HCT116 (cell line): Measurements from ENCODE around the gene DNHD1. TPM values are rescaled to one million over a fixed set of nuclear protein-coding genes. Genes with fewer than 3 reads are reported as not detected.

Experiments
- ATAC-seq: fragments of 200-7000 bp; cut with Tn5 transposase; 2 replicates; pipeline ENCODE4 v1.9.1; 2020; ENCODE audit warnings: mild to moderate bottlenecking, moderate library complexity
- BruUV-seq: library from RNA; stranded (reverse); fragments of 400-500 nt; replicated peaks from 2 replicates; lab custom pipeline; 2021; lab: Mats Ljungman, UMichigan
- CTCF ChIA-PET: fragments of 300-600 bp; sonication (Branson Sonifier 250); formaldehyde crosslinking; loops from one replicate; lab custom pipeline; 2021; ENCODE audit warnings: antibody characterized with exemption; lab: Charles Lee
- POLR2A ChIA-PET: fragments of 300-600, 350-600 bp; sonication (Branson Sonifier 250); formaldehyde crosslinking; loops from one replicate; lab custom pipeline; 2021; ENCODE audit warnings: antibody characterized with exemption; lab: Charles Lee
- RAD21 ChIA-PET, 2 experiments: fragments of 300-600 bp; sonication (Branson Sonifier 250); formaldehyde crosslinking; loops; one replicate each; lab custom pipeline; 2023; ENCODE audit warnings: low total read pairs in 2 of 2; ENCODE audit not compliant: uncharacterized antibody in 2 of 2, unreplicated experiment in 2 of 2, low non-redundant PET in 1 of 2; lab: Charles Lee
- DNase-seq: peaks from one replicate; pipeline ENCODE4 v3.0.0-alpha.2; 2010; ENCODE audit warnings: low read depth, low spot score
- H2AFZ ChIP-seq: fragments of 200-600 bp; shearing (Covaris generic), sonication (generic); 2 replicates; pipeline ENCODE4 v1.6.1; 2017; ENCODE audit warnings: low read depth, mixed run types, mixed read lengths, antibody characterized with exemption, low read length; ENCODE audit not compliant: poor library complexity, severe bottlenecking
- H3K27ac ChIP-seq: 2 replicates; pipeline ENCODE4 v1.5.1; 2012; ENCODE audit warnings: low read depth, low read length
- H3K27me3 ChIP-seq: fragments of 200-600 bp; sonication (generic); 2 replicates; pipeline ENCODE4 v1.6.1; 2016; ENCODE audit warnings: mixed run types, low read length, mixed read lengths; ENCODE audit not compliant: insufficient read depth
- H3K36me3 ChIP-seq, 2 experiments: fragments of 200-500 bp in 1 of 2; fragments of 200-600 bp in 1 of 2; sonication (Bioruptor generic) in 1 of 2; sonication (generic) in 1 of 2; 2 replicates each; pipeline versions ENCODE4 v1.5.1 to v1.6.1; 2014 to 2016; ENCODE audit warnings: low read length in 2 of 2, inconsistent platforms in 1 of 2, mixed read lengths in 1 of 2, mixed run types in 1 of 2; ENCODE audit not compliant: insufficient read depth in 2 of 2, control insufficient read depth in 1 of 2
- H3K4me1 ChIP-seq, 2 experiments: fragments of 200-600 bp in 1 of 2; sonication (generic) in 1 of 2; 2 replicates each; pipeline versions ENCODE4 v1.5.1 to v1.6.1; 2012 to 2017; ENCODE audit warnings: low read length in 2 of 2, inconsistent platforms in 1 of 2, mild to moderate bottlenecking in 1 of 2, mixed read lengths in 1 of 2, mixed run types in 1 of 2, moderate library complexity in 1 of 2; ENCODE audit not compliant: insufficient read depth in 2 of 2, control insufficient read depth in 1 of 2
- H3K4me2 ChIP-seq: fragments of 200-600 bp; sonication (generic); 2 replicates; pipeline ENCODE4 v1.6.1; 2017; ENCODE audit warnings: mixed run types, low read length, mixed read lengths
- H3K4me3 ChIP-seq, 2 experiments: fragments of 200-600 bp in 1 of 2; sonication (generic) in 1 of 2; replicated peaks in 1 of 2; 2 replicates each; pipeline ENCODE4 v1.5.1; 2011 to 2016; ENCODE audit warnings: low read length in 2 of 2, control low read depth in 1 of 2, low read depth in 1 of 2, mild to moderate bottlenecking in 1 of 2, mixed read lengths in 1 of 2, mixed run types in 1 of 2
- H3K79me2 ChIP-seq: fragments of 200-600 bp; sonication (generic); 2 replicates; pipeline ENCODE4 v1.6.1; 2017; ENCODE audit warnings: mild to moderate bottlenecking, mixed run types, low read length, moderate library complexity, mixed read lengths; ENCODE audit not compliant: insufficient read depth
- H3K9ac ChIP-seq: fragments of 200-600 bp; sonication (generic); 2 replicates; pipeline ENCODE4 v1.6.1; 2016; ENCODE audit warnings: low read length, mixed read lengths
- H3K9me2 ChIP-seq: fragments of 200-600 bp; sonication (generic), shearing (Covaris generic); 2 replicates; pipeline ENCODE4 v1.6.1; 2017; ENCODE audit warnings: mixed run types, mild to moderate bottlenecking, moderate library complexity; ENCODE audit not compliant: insufficient read depth
- H3K9me3 ChIP-seq, 2 experiments: fragments of 200-500 bp in 1 of 2; fragments of 200-600 bp in 1 of 2; sonication (Bioruptor generic) in 1 of 2; sonication (generic) in 1 of 2; 2 replicates each; pipeline ENCODE4 v1.6.1; 2014 to 2017; ENCODE audit warnings: low read length in 2 of 2, mixed read lengths in 2 of 2, inconsistent platforms in 1 of 2, low read depth in 1 of 2, mild to moderate bottlenecking in 1 of 2, mixed run types in 1 of 2, moderate library complexity in 1 of 2; ENCODE audit not compliant: control insufficient read depth in 1 of 2, insufficient read depth in 1 of 2
- H4K20me1 ChIP-seq: fragments of 200-600 bp; sonication (generic), shearing (Covaris generic); 2 replicates; pipeline ENCODE4 v1.6.1; 2017; ENCODE audit warnings: mixed run types, mild to moderate bottlenecking, moderate library complexity; ENCODE audit not compliant: insufficient read depth
- CEBPB ChIP-seq: IDR thresholded peaks from 2 replicates; pipeline ENCODE4 v1.6.1; 2012; ENCODE audit warnings: low read depth
- EGR1 ChIP-seq: IDR thresholded peaks from 2 replicates; pipeline ENCODE4 v1.6.1; 2012; ENCODE audit warnings: low read depth
- EZH2 ChIP-seq: fragments of 200-600 bp; sonication (generic); IDR thresholded peaks from 2 replicates; pipeline ENCODE4 v1.6.1; 2017; ENCODE audit warnings: antibody characterized with exemption, mixed run types
- EZH2phosphoT487 ChIP-seq: fragments of 200-600 bp; IDR thresholded peaks from 2 replicates; pipeline ENCODE4 v1.6.1; 2018; ENCODE audit warnings: antibody characterized with exemption, borderline replicate concordance
- FOSL1 ChIP-seq: IDR thresholded peaks from 2 replicates; pipeline ENCODE4 v1.6.1; 2012; ENCODE audit warnings: low read depth
- JUND ChIP-seq: IDR thresholded peaks from 2 replicates; pipeline ENCODE4 v1.6.1; 2012
- MAX ChIP-seq: IDR thresholded peaks from 2 replicates; pipeline ENCODE4 v1.6.1; 2012
- POLR2A ChIP-seq: IDR thresholded peaks from 2 replicates; pipeline ENCODE4 v1.7.0; 2011; ENCODE audit warnings: borderline replicate concordance; ENCODE audit not compliant: insufficient read depth, insufficient read length; ENCODE audit errors: extremely low read depth
- POLR2AphosphoS5 ChIP-seq: IDR thresholded peaks from 2 replicates; pipeline ENCODE4 v1.6.1; 2011; ENCODE audit warnings: mild to moderate bottlenecking, low read depth, low read length, moderate library complexity
- RAD21 ChIP-seq: IDR thresholded peaks from 2 replicates; pipeline ENCODE4 v1.6.1; 2012; ENCODE audit warnings: low read depth, mild to moderate bottlenecking
- SIN3A ChIP-seq: IDR thresholded peaks from 2 replicates; pipeline ENCODE4 v1.6.1; 2012; ENCODE audit warnings: low read depth
- SRF ChIP-seq: IDR thresholded peaks from 2 replicates; pipeline ENCODE4 v1.6.1; 2012; ENCODE audit warnings: low read depth
- TCF7L2 ChIP-seq: IDR thresholded peaks from 2 replicates; pipeline ENCODE4 v1.7.0; 2011; ENCODE audit warnings: borderline replicate concordance, inconsistent platforms; ENCODE audit not compliant: insufficient read depth, insufficient read length; ENCODE audit errors: extremely low read depth
- YY1 ChIP-seq: IDR thresholded peaks from 2 replicates; pipeline ENCODE4 v1.6.1; 2011; ENCODE audit warnings: low read length, low read depth, moderate library complexity, mild to moderate bottlenecking; ENCODE audit not compliant: insufficient replicate concordance; ENCODE audit errors: extremely low read depth
- ZBTB33 ChIP-seq: IDR thresholded peaks from 2 replicates; pipeline ENCODE4 v1.6.1; 2011; ENCODE audit warnings: mild to moderate bottlenecking, low read length, moderate library complexity; ENCODE audit not compliant: insufficient replicate concordance; ENCODE audit errors: extremely low read depth
- ZFX ChIP-seq: fragments of 450-650 bp; IDR thresholded peaks from 2 replicates; pipeline ENCODE4 v1.6.1; 2017
- intact Hi-C: fragments of 100-400 bp; cut with micrococcal nuclease; formaldehyde crosslinking; loops from 2 replicates; pipeline ENCODE4 v1.10.0; 2022
- total RNA-seq: library from RNA; stranded (reverse); gene quantifications from one replicate; pipeline ENCODE4 v1.2.1, GENCODE V29; 2021; ENCODE audit not compliant: unreplicated experiment
- TF ChIP-seq, protein P1 (sequence below): IDR thresholded peaks from 2 replicates; pipeline ENCODE4 v1.6.1; 2012
- TF ChIP-seq, protein P2 (sequence below): IDR thresholded peaks from 2 replicates; pipeline ENCODE4 v1.6.1; 2012; ENCODE audit warnings: low read depth

The DNHD1 gene
- total RNA-seq, 1 experiment from 2014 or later, result 8.0 TPM

DNA sequence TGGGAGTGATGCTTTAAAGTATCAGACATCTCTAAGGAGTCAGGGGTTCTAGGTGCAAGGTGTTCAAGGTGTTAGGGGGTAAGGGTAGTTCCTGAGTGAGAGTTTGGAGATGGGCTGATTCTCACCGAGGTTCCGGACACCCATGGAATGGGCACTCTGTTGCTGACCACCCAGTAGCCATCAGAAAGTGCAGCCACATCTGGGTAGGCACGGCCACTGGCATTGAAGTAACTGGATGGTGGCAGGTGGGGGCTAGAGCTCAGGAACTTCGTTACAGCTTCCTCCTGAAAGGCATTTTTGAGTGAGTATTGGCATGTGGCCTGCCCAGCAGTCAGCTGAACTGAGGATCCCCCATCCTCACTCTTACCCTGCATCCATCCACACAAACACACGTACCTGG, 118.0 kb downstream of the DNHD1 start:
- Histone ChIP-seq H3K9me3 (no peaks in the 10 kb centered on the region), H3K36me3 (peaks cover 8 to 19% of the 10 kb centered on the region in 2 experiments; a peak in 3 of 4 replicates), H3K79me2 (peaks cover 28% of the 10 kb centered on the region), H3K4me2 (no peak overlapping the region), H4K20me1 (no peaks in the 10 kb centered on the region)
- CTCF ChIA-PET, result no interaction called here
- no peak for TF ChIP-seq CEBPB
- TF ChIP-seq, protein P1, sequence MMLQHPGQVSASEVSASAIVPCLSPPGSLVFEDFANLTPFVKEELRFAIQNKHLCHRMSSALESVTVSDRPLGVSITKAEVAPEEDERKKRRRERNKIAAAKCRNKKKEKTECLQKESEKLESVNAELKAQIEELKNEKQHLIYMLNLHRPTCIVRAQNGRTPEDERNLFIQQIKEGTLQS, result no peak
- no peak for TF ChIP-seq JUND
- no peak for TF ChIP-seq SIN3A
- no peak for TF ChIP-seq MAX
- TF ChIP-seq ZBTB33, result no peak
- TF ChIP-seq, protein P2, sequence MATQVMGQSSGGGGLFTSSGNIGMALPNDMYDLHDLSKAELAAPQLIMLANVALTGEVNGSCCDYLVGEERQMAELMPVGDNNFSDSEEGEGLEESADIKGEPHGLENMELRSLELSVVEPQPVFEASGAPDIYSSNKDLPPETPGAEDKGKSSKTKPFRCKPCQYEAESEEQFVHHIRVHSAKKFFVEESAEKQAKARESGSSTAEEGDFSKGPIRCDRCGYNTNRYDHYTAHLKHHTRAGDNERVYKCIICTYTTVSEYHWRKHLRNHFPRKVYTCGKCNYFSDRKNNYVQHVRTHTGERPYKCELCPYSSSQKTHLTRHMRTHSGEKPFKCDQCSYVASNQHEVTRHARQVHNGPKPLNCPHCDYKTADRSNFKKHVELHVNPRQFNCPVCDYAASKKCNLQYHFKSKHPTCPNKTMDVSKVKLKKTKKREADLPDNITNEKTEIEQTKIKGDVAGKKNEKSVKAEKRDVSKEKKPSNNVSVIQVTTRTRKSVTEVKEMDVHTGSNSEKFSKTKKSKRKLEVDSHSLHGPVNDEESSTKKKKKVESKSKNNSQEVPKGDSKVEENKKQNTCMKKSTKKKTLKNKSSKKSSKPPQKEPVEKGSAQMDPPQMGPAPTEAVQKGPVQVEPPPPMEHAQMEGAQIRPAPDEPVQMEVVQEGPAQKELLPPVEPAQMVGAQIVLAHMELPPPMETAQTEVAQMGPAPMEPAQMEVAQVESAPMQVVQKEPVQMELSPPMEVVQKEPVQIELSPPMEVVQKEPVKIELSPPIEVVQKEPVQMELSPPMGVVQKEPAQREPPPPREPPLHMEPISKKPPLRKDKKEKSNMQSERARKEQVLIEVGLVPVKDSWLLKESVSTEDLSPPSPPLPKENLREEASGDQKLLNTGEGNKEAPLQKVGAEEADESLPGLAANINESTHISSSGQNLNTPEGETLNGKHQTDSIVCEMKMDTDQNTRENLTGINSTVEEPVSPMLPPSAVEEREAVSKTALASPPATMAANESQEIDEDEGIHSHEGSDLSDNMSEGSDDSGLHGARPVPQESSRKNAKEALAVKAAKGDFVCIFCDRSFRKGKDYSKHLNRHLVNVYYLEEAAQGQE, result no peak
- no peak for TF ChIP-seq TCF7L2
- TF ChIP-seq POLR2A, result no peak
- no peak for TF ChIP-seq EZH2
- no peak for TF ChIP-seq RAD21
- no peak for TF ChIP-seq EGR1
- TF ChIP-seq FOSL1, result no peak
- TF ChIP-seq ZFX, result no peak
- no peak for TF ChIP-seq POLR2AphosphoS5
- no peak for TF ChIP-seq EZH2phosphoT487
- no peak for TF ChIP-seq YY1
- no peak for TF ChIP-seq SRF
- TF ChIP-seq, all 23 proteins: peak for 0
- ATAC-seq (no peak), DNase-seq (no peak)
- no TSS peak for BruUV-seq
- POLR2A ChIA-PET, result no interaction called here
- H3K4me1 ChIP-seq, result peaks cover 12 to 39% of the 10 kb centered on the region in 2 experiments
- no peak overlapping the region for H3K4me3 ChIP-seq
- no peak overlapping the region for H2AFZ ChIP-seq
- RAD21 ChIA-PET, result interaction anchor here in 1 of 2 experiments (0.5 kb wide), 1 partner anchor 684 kb away, joined by 3 read pairs; no protein-coding TSS in a partner anchor
- no peak overlapping the region for H3K9ac ChIP-seq
- intact Hi-C loops, result no loop called here
- no peaks in the 10 kb centered on the region for H3K27me3 ChIP-seq
- no peaks in the 10 kb centered on the region for H3K9me2 ChIP-seq
- no peak overlapping the region for H3K27ac ChIP-seq
